H9 (cell line): ENCODE data around the gene RIT2. TPM values are rescaled to one million over a fixed set of nuclear protein-coding genes. Genes with fewer than 3 reads are reported as not detected.
A peak's percentile ranks its signal among the peaks of the same experiment; 100 is the strongest.

Source experiments
- DNase-seq: peaks from one replicate; pipeline ENCODE4 v3.0.0-alpha.2; 2017
- H2AFZ ChIP-seq: one replicate; pipeline ENCODE4 v1.6.1; 2013; ENCODE audit warnings: mild to moderate bottlenecking, low read length, control low read depth, moderate library complexity
- H2AK5ac ChIP-seq: 2 replicates; pipeline ENCODE4 v1.6.1; 2013; ENCODE audit warnings: low read length, control low read depth, mixed read lengths; ENCODE audit not compliant: insufficient read length
- H2BK120ac ChIP-seq: one replicate; pipeline ENCODE4 v1.6.1; 2013; ENCODE audit warnings: low read depth, mild to moderate bottlenecking, low read length, control low read depth, inconsistent platforms; ENCODE audit not compliant: poor library complexity, severe bottlenecking
- H2BK12ac ChIP-seq: 2 replicates; pipeline ENCODE4 v1.6.1; 2013; ENCODE audit warnings: low read length, control low read depth, mixed read lengths, low read depth; ENCODE audit not compliant: insufficient read length
- H2BK15ac ChIP-seq: 2 replicates; pipeline ENCODE4 v1.6.1; 2013; ENCODE audit warnings: low read depth, low read length, control low read depth
- H2BK20ac ChIP-seq: one replicate; pipeline ENCODE4 v1.6.1; 2013; ENCODE audit warnings: low read depth, mild to moderate bottlenecking, low read length, control low read depth, inconsistent platforms; ENCODE audit not compliant: poor library complexity, severe bottlenecking
- H2BK5ac ChIP-seq: 2 replicates; pipeline ENCODE4 v1.6.1; 2013; ENCODE audit warnings: low read length, control low read depth, mixed read lengths; ENCODE audit not compliant: insufficient read length
- H3K14ac ChIP-seq: 2 replicates; pipeline ENCODE4 v1.6.1; 2013; ENCODE audit warnings: low read length, control low read depth; ENCODE audit not compliant: insufficient read depth
- H3K18ac ChIP-seq: 2 replicates; pipeline ENCODE4 v1.6.1; 2013; ENCODE audit warnings: low read depth, mild to moderate bottlenecking, mixed read lengths, low read length, control low read depth; ENCODE audit not compliant: insufficient read length
- H3K23ac ChIP-seq: 2 replicates; pipeline ENCODE4 v1.6.1; 2013; ENCODE audit warnings: low read length, control low read depth, mixed read lengths, low read depth; ENCODE audit not compliant: insufficient read length
- H3K23me2 ChIP-seq: 2 replicates; pipeline ENCODE4 v1.6.1; 2013; ENCODE audit warnings: low read depth, mild to moderate bottlenecking, mixed read lengths, low read length, control low read depth; ENCODE audit not compliant: insufficient read length, poor library complexity, severe bottlenecking
- H3K27ac ChIP-seq: 2 replicates; pipeline ENCODE4 v1.5.1; 2013; ENCODE audit warnings: low read length, control low read depth, mixed read lengths, low read depth; ENCODE audit not compliant: insufficient read length
- H3K27me3 ChIP-seq: 2 replicates; pipeline ENCODE4 v1.6.1; 2013; ENCODE audit warnings: low read length, control low read depth, inconsistent platforms; ENCODE audit not compliant: insufficient read depth
- H3K4ac ChIP-seq: 2 replicates; pipeline ENCODE4 v1.6.1; 2013; ENCODE audit warnings: low read depth, mild to moderate bottlenecking, control low read depth, inconsistent platforms, low read length, moderate library complexity
- H3K4me1 ChIP-seq: 2 replicates; pipeline ENCODE4 v1.6.1; 2013; ENCODE audit warnings: low read length, control low read depth, inconsistent platforms; ENCODE audit not compliant: insufficient read depth
- H3K4me2 ChIP-seq: 2 replicates; pipeline ENCODE4 v1.6.1; 2013; ENCODE audit warnings: low read length, control low read depth, mixed read lengths; ENCODE audit not compliant: insufficient read length, insufficient read depth
- H3K56ac ChIP-seq: 2 replicates; pipeline ENCODE4 v1.6.1; 2013; ENCODE audit warnings: low read depth, mild to moderate bottlenecking, mixed read lengths, low read length, control low read depth; ENCODE audit not compliant: insufficient read length
- H3K79me1 ChIP-seq: 2 replicates; pipeline ENCODE4 v1.6.1; 2013; ENCODE audit warnings: low read depth, mild to moderate bottlenecking, moderate library complexity, low read length, control low read depth, inconsistent platforms; ENCODE audit not compliant: insufficient read depth, poor library complexity, severe bottlenecking
- H3K79me2 ChIP-seq: 2 replicates; pipeline ENCODE4 v1.6.1; 2013; ENCODE audit warnings: low read length, control low read depth, inconsistent platforms; ENCODE audit not compliant: insufficient read depth
- H3K9ac ChIP-seq: 2 replicates; pipeline ENCODE4 v1.6.1; 2013; ENCODE audit warnings: low read length, control low read depth, mixed read lengths; ENCODE audit not compliant: insufficient read length; ENCODE audit errors: extremely low read depth
- H3K9me3 ChIP-seq: one replicate; pipeline ENCODE4 v1.6.1; 2013; ENCODE audit warnings: low read depth, low read length, inconsistent platforms; ENCODE audit not compliant: control insufficient read depth
- H3T11ph ChIP-seq: one replicate; pipeline ENCODE4 v1.6.1; 2013; ENCODE audit warnings: mild to moderate bottlenecking, low read length, control low read depth, inconsistent platforms
- H4K20me1 ChIP-seq: one replicate; pipeline ENCODE4 v1.6.1; 2013; ENCODE audit not compliant: control insufficient read depth, insufficient read length, insufficient read depth
- H4K5ac ChIP-seq: 2 replicates; pipeline ENCODE4 v1.6.1; 2013; ENCODE audit warnings: low read depth, mild to moderate bottlenecking, mixed read lengths, low read length, control low read depth; ENCODE audit not compliant: insufficient read length
- H4K8ac ChIP-seq: replicated peaks from 2 replicates; pipeline ENCODE4 v1.6.1; 2013; ENCODE audit warnings: low read length, control low read depth, mixed read lengths, low read depth; ENCODE audit not compliant: insufficient read length
- H4K91ac ChIP-seq: 2 replicates; pipeline ENCODE4 v1.6.1; 2013; ENCODE audit warnings: low read depth, mild to moderate bottlenecking, moderate library complexity, mixed read lengths, low read length, control low read depth; ENCODE audit not compliant: insufficient read length
- H3K27ac Mint-ChIP-seq, 3 experiments: 2 replicates in 2 of 3; 3 replicates in 1 of 3; pipeline ENCODE4 v1.8.0; 2020 to 2021; ENCODE audit warnings: mixed read lengths in 3 of 3, mild to moderate bottlenecking in 1 of 3, moderate library complexity in 1 of 3
- H3K27me3 Mint-ChIP-seq: 2 replicates; pipeline ENCODE4 v1.8.0; 2021; ENCODE audit warnings: low read depth, mild to moderate bottlenecking, moderate library complexity, mixed read lengths
- H3K36me3 Mint-ChIP-seq, 3 experiments: 2 replicates in 2 of 3; 3 replicates in 1 of 3; pipeline ENCODE4 v1.8.0; 2020 to 2021; ENCODE audit warnings: low read depth in 3 of 3, mixed read lengths in 3 of 3; ENCODE audit not compliant: insufficient read depth in 1 of 3
- H3K4me1 Mint-ChIP-seq, 2 experiments: 2 replicates each; pipeline ENCODE4 v1.8.0; 2020; ENCODE audit warnings: mixed read lengths in 2 of 2
- H3K4me3 Mint-ChIP-seq, 2 experiments: 2 replicates in 1 of 2; 3 replicates in 1 of 2; pipeline ENCODE4 v1.8.0; 2020 to 2021; ENCODE audit warnings: mild to moderate bottlenecking in 2 of 2, mixed read lengths in 2 of 2, moderate library complexity in 1 of 2
- H3K9me3 Mint-ChIP-seq, 2 experiments: 2 replicates in 1 of 2; 3 replicates in 1 of 2; pipeline ENCODE4 v1.8.0; 2020; ENCODE audit warnings: mild to moderate bottlenecking in 2 of 2, mixed read lengths in 2 of 2, moderate library complexity in 1 of 2
- CTCF ChIP-seq: fragments of 200-600 bp; sonication (generic); conservative IDR thresholded peaks from 3 replicates; pipeline ENCODE4 v1.8.0; 2021; ENCODE audit warnings: antibody characterized with exemption, mild to moderate bottlenecking
- WGBS: extraction: QIAGEN DNeasy Blood & Tissue Kit; methylation state at CpG from one replicate; pipeline ENCODE4 v1.1.7; 2013; ENCODE audit warnings: missing lambda C conversion rate, low lambda C conversion rate, mixed read lengths; ENCODE audit not compliant: insufficient read length; ENCODE audit errors: extremely low coverage; 5-methylcytosine and 5-hydroxymethylcytosine counted together
- total RNA-seq: library from RNA; stranded (reverse); gene quantifications from 2 replicates; pipeline ENCODE4 v1.2.1, GENCODE V29; 2021

RIT2 gene
- total RNA-seq, 1 experiment from 2014 or later = 1.2 TPM

GRCh38 chr18:42743373-42744138 is 371.9 kb downstream of the RIT2 start:
- no peak overlapping the region for H4K91ac ChIP-seq
- H2AK5ac ChIP-seq = no peak overlapping the region
- H2BK5ac ChIP-seq = no peak overlapping the region
- H3K4me2 ChIP-seq = peak overlapping the region; percentile 26
- peak overlapping the region; percentile 75 for H2BK20ac ChIP-seq
- peak overlapping the region in 1 of 3 experiments; percentile 99; a peak in 5 of 7 replicates for H3K27ac Mint-ChIP-seq
- DNase-seq = peak; percentile 78
- no peak overlapping the region for H4K5ac ChIP-seq
- H2AFZ ChIP-seq = no peak overlapping the region
- H3K14ac ChIP-seq = no peak overlapping the region
- no peak overlapping the region; the same call in 1 of the 2 replicates for H3K4ac ChIP-seq
- H3K9ac ChIP-seq = peak overlapping the region; percentile 67
- H3K4me1 ChIP-seq = peaks cover 5% of the 10 kb centered on the region; the same call in 1 of the 2 replicates
- H3K4me1 Mint-ChIP-seq = peaks cover 19 to 43% of the 10 kb centered on the region in 2 experiments
- H3K27me3 Mint-ChIP-seq = no peaks in the 10 kb centered on the region
- no peak overlapping the region for H3K18ac ChIP-seq
- peak overlapping the region; percentile 95 for H3K56ac ChIP-seq
- no peak overlapping the region for H2BK12ac ChIP-seq
- no peak overlapping the region for H2BK120ac ChIP-seq
- H3K36me3 Mint-ChIP-seq = peaks cover 7 to 15% (median 14%) of the 10 kb centered on the region in 3 experiments
- peak overlapping the region; percentile 99 for H3K27ac ChIP-seq
- H3K79me2 ChIP-seq = 0 out of 2 replicates have a peak, but pooled peaks cover under 1% of the 10 kb centered on the region
- no peaks in the 10 kb centered on the region for H3K23me2 ChIP-seq
- peaks cover 12 to 14% of the 10 kb centered on the region in 2 experiments for H3K9me3 Mint-ChIP-seq
- no peak overlapping the region for H2BK15ac ChIP-seq
- H3K27me3 ChIP-seq = no peaks in the 10 kb centered on the region
- no peaks in the 10 kb centered on the region for H4K20me1 ChIP-seq
- H4K8ac ChIP-seq = no peak overlapping the region
- no CpG with 5 or more reads among the region's 7 CpGs for WGBS
- H3K9me3 ChIP-seq = no peaks in the 10 kb centered on the region
- H3K79me1 ChIP-seq = no peaks in the 10 kb centered on the region
- H3K4me3 Mint-ChIP-seq = peak overlapping the region; percentile 41 to 65
- no peak for TF ChIP-seq CTCF
- H3K23ac ChIP-seq = no peak overlapping the region
- peak overlapping the region; percentile 19 for H3T11ph ChIP-seq
